Endodermal cell (in vitro differentiated cells): Measurements from ENCODE around the gene AGRN. TPM values are rescaled to one million over a fixed set of nuclear protein-coding genes. Genes with fewer than 3 reads are reported as not detected.
"Not testable (repeated sequence)": the region's sequence is repeated elsewhere in the genome, so short reads cannot be mapped to it uniquely, and the experiment has no call there.

Source experiments
- DNase-seq: peaks from one replicate; pipeline ENCODE4 v3.0.0-alpha.2; 2017
- H3K27ac ChIP-seq: 2 replicates; pipeline ENCODE4 v1.5.1; 2013; ENCODE audit warnings: mild to moderate bottlenecking, low read depth, low read length, moderate library complexity
- H3K27me3 ChIP-seq: 2 replicates; pipeline ENCODE4 v1.6.1; 2013; ENCODE audit warnings: mild to moderate bottlenecking, low read length, moderate library complexity; ENCODE audit not compliant: insufficient read depth, control insufficient read depth, poor library complexity, severe bottlenecking
- H3K36me3 ChIP-seq: 2 replicates; pipeline ENCODE4 v1.7.0; 2013; ENCODE audit warnings: mild to moderate bottlenecking, low read length, moderate library complexity; ENCODE audit not compliant: control insufficient read depth, insufficient read depth
- H3K4me1 ChIP-seq: one replicate; pipeline ENCODE4 v1.7.0; 2013; ENCODE audit warnings: low read length; ENCODE audit not compliant: control insufficient read depth, insufficient read depth
- H3K4me3 ChIP-seq: 2 replicates; pipeline ENCODE4 v1.5.1; 2013; ENCODE audit warnings: mild to moderate bottlenecking, low read length, moderate library complexity
- H3K9ac ChIP-seq: 2 replicates; pipeline ENCODE4 v1.6.1; 2013; ENCODE audit warnings: mild to moderate bottlenecking, low read length, moderate library complexity; ENCODE audit not compliant: poor library complexity, severe bottlenecking; ENCODE audit errors: extremely low read depth
- H3K9me3 ChIP-seq: 2 replicates; pipeline ENCODE4 v1.6.1; 2013; ENCODE audit warnings: mild to moderate bottlenecking, low read length, moderate library complexity; ENCODE audit not compliant: control insufficient read depth
- H3K27ac Mint-ChIP-seq: 2 replicates; pipeline ENCODE4 v1.8.0; 2020; ENCODE audit warnings: mixed read lengths
- H3K27me3 Mint-ChIP-seq: 2 replicates; pipeline ENCODE4 v1.8.0; 2021; ENCODE audit warnings: mild to moderate bottlenecking, mixed read lengths; ENCODE audit not compliant: insufficient read depth
- H3K36me3 Mint-ChIP-seq: 2 replicates; pipeline ENCODE4 v1.8.0; 2020; ENCODE audit warnings: low read depth, mixed read lengths
- H3K4me1 Mint-ChIP-seq: 2 replicates; pipeline ENCODE4 v1.8.0; 2020; ENCODE audit warnings: mixed read lengths
- H3K4me3 Mint-ChIP-seq: 2 replicates; pipeline ENCODE4 v1.8.0; 2020; ENCODE audit warnings: mild to moderate bottlenecking, moderate library complexity, mixed read lengths
- H3K9me3 Mint-ChIP-seq: 2 replicates; pipeline ENCODE4 v1.8.0; 2020; ENCODE audit warnings: mild to moderate bottlenecking, mixed read lengths
- CTCF ChIP-seq: fragments of 200-600 bp; sonication (generic); conservative IDR thresholded peaks from 2 replicates; pipeline ENCODE4 v1.5.0; 2021; ENCODE audit warnings: antibody characterized with exemption, mild to moderate bottlenecking
- WGBS, 2 experiments: methylation state at CpG; one replicate each; pipeline versions ENCODE4 v1.1.5 to v1.1.7; 2013; ENCODE audit warnings: missing lambda C conversion rate in 2 of 2, mixed read lengths in 1 of 2; ENCODE audit not compliant: insufficient coverage in 1 of 2, insufficient read length in 1 of 2; 5-methylcytosine and 5-hydroxymethylcytosine counted together
- total RNA-seq, 2 donors: library from RNA; stranded (reverse); fragmentation: NEBNext Ultra II Directional in 1 of 2; extraction: Animal tissue kit (Norgen Biotek cat#: 25700) in 1 of 2; gene quantifications; 2 replicates in 1 of 2; 3 replicates in 1 of 2; pipeline ENCODE4 v1.2.1, GENCODE V29; 2021

Gene AGRN
- total RNA-seq, 2 donors from 2014 or later: 269 to 288 TPM

GRCh38 chr1:992362-992761 lies 27.6 kb upstream of the AGRN start:
- Histone ChIP-seq H3K9me3 (peaks cover 15% of the 10 kb centered on the region), H3K4me3 (no peak overlapping the region), H3K9ac (no peak overlapping the region), H3K27ac (no peak overlapping the region), H3K27me3 (peaks cover 56% of the 10 kb centered on the region), H3K4me1 (no peaks in the 10 kb centered on the region), H3K36me3 (no peaks in the 10 kb centered on the region)
- H3K27ac Mint-ChIP-seq: no peak overlapping the region
- 92 to 100% methylated on average over 1 to 7 of the region's 7 CpGs for WGBS, 2 experiments
- peaks cover 3% of the 10 kb centered on the region for H3K4me1 Mint-ChIP-seq
- H3K4me3 Mint-ChIP-seq: no peak overlapping the region
- no peak for TF ChIP-seq CTCF
- H3K9me3 Mint-ChIP-seq: peaks cover 24% of the 10 kb centered on the region
- DNase-seq: no peak
- H3K36me3 Mint-ChIP-seq: no peaks in the 10 kb centered on the region
- peaks cover 93% of the 10 kb centered on the region for H3K27me3 Mint-ChIP-seq

GRCh38 chr1:993379-993995 lies 26.4 kb upstream of the AGRN start:
- no peak for DNase-seq
- no peak overlapping the region for H3K27ac Mint-ChIP-seq
- 80 to 83% methylated on average over 1 to 15 of the region's 15 CpGs for WGBS, 2 experiments

GRCh38 chr1:994546-994945 lies 25.4 kb upstream of the AGRN start:
- not testable (repeated sequence) for H3K27ac ChIP-seq, DNase-seq, H3K36me3 ChIP-seq, H3K4me1 ChIP-seq, H3K9ac ChIP-seq, H3K4me3 Mint-ChIP-seq, H3K36me3 Mint-ChIP-seq, H3K4me1 Mint-ChIP-seq, H3K27ac Mint-ChIP-seq, H3K4me3 ChIP-seq
- peaks cover 15% of the 10 kb centered on the region for H3K9me3 ChIP-seq
- H3K27me3 ChIP-seq: peaks cover 45% of the 10 kb centered on the region
- 75 to 93% methylated on average over 2 to 6 of the region's 6 CpGs for WGBS, 2 experiments
- peaks cover 19% of the 10 kb centered on the region for H3K9me3 Mint-ChIP-seq
- peaks cover 88% of the 10 kb centered on the region for H3K27me3 Mint-ChIP-seq

More at GRCh38 chr1:993379-993995, 26.4 kb upstream of the AGRN start:
- H3K4me1 Mint-ChIP-seq: peaks cover 3% of the 10 kb centered on the region
- Histone ChIP-seq H3K4me3 (no peak overlapping the region), H3K9me3 (peaks cover 15% of the 10 kb centered on the region), H3K4me1 (no peaks in the 10 kb centered on the region), H3K36me3 (no peaks in the 10 kb centered on the region), H3K9ac (no peak overlapping the region), H3K27ac (no peak overlapping the region), H3K27me3 (peaks cover 55% of the 10 kb centered on the region)
- no peaks in the 10 kb centered on the region for H3K36me3 Mint-ChIP-seq
- no peak for TF ChIP-seq CTCF
- H3K27me3 Mint-ChIP-seq: peaks cover 91% of the 10 kb centered on the region
- H3K4me3 Mint-ChIP-seq: no peak overlapping the region
- H3K9me3 Mint-ChIP-seq: peaks cover 24% of the 10 kb centered on the region
